Endothelial cell of umbilical vein (primary cell): Measurements from ENCODE around the gene MAP4K2. TPM values are rescaled to one million over a fixed set of nuclear protein-coding genes. Genes with fewer than 3 reads are reported as not detected.
A peak's percentile ranks its signal among the peaks of the same experiment; 100 is the strongest.

Experiments used
- BruUV-seq: library from RNA; stranded (reverse); fragments of 400-500 nt; replicated peaks from 2 replicates; lab custom pipeline; 2021; lab: Mats Ljungman, UMichigan
- CTCF ChIA-PET: fragments of 300-600, 350-600 bp; sonication (Branson Sonifier 250); formaldehyde crosslinking; loops from one replicate; lab custom pipeline; 2021; ENCODE audit warnings: antibody characterized with exemption, inconsistent platforms; lab: Charles Lee
- POLR2A ChIA-PET: fragments of 300-600, 350-600 bp; sonication (Branson Sonifier 250); formaldehyde crosslinking; loops from one replicate; lab custom pipeline; 2021; ENCODE audit warnings: antibody characterized with exemption, inconsistent platforms; lab: Charles Lee
- DNase-seq: peaks from one replicate; pipeline ENCODE4 v3.0.0-alpha.2; 2011; ENCODE audit warnings: low read depth, low spot score
- FAIRE-seq: peaks from 2 replicates; lab custom pipeline; 2011; peaks lifted over from hg19 to GRCh38; lab: Jason Lieb, UNC
- H2AFZ ChIP-seq: 2 replicates; pipeline ENCODE4 v1.6.0; 2012; ENCODE audit warnings: low read depth, low read length, control low read depth, inconsistent platforms
- H3K27ac ChIP-seq: 2 replicates; pipeline ENCODE4 v1.5.1; 2011; ENCODE audit warnings: low read depth, mild to moderate bottlenecking, control low read depth, low read length, moderate library complexity; ENCODE audit not compliant: insufficient read depth
- H3K27me3 ChIP-seq, 2 experiments: 2 replicates each; pipeline versions ENCODE4 v1.6.0 to v1.6.1; 2011; ENCODE audit warnings: low read length in 2 of 2, mixed read lengths in 1 of 2; ENCODE audit not compliant: control insufficient read depth in 2 of 2, insufficient read depth in 2 of 2
- H3K36me3 ChIP-seq, 2 experiments: 2 replicates in 1 of 2; 3 replicates in 1 of 2; pipeline ENCODE4 v1.5.1; 2011; ENCODE audit warnings: low read length in 2 of 2, mild to moderate bottlenecking in 1 of 2, moderate library complexity in 1 of 2; ENCODE audit not compliant: control insufficient read depth in 2 of 2, insufficient read depth in 2 of 2; ENCODE audit errors: extremely low read depth in 1 of 2
- H3K4me1 ChIP-seq: 3 replicates; pipeline ENCODE4 v1.5.1; 2011; ENCODE audit warnings: mild to moderate bottlenecking, low read length; ENCODE audit not compliant: control insufficient read depth, insufficient read depth; ENCODE audit errors: extremely low read depth
- H3K4me2 ChIP-seq: 2 replicates; pipeline ENCODE4 v1.6.1; 2011; ENCODE audit warnings: low read length, control low read depth, mixed read lengths; ENCODE audit not compliant: insufficient read depth
- H3K4me3 ChIP-seq, 3 experiments: fragments of 200-600 bp in 1 of 3; sonication (generic), shearing (Covaris generic) in 1 of 3; replicated peaks in 1 of 3; 2 replicates each; pipeline ENCODE4 v1.5.1; 2011 to 2016; ENCODE audit warnings: control low read depth in 3 of 3, low read length in 3 of 3, mild to moderate bottlenecking in 2 of 3, inconsistent platforms in 1 of 3, low read depth in 1 of 3, moderate library complexity in 1 of 3; ENCODE audit not compliant: insufficient read depth in 1 of 3
- H3K79me2 ChIP-seq: 2 replicates; pipeline ENCODE4 v1.6.0; 2012; ENCODE audit warnings: low read length, inconsistent platforms; ENCODE audit not compliant: control insufficient read depth, insufficient read depth
- H3K9ac ChIP-seq: replicated peaks from 2 replicates; pipeline ENCODE3; 2011; ENCODE audit warnings: low read length, control low read depth; ENCODE audit not compliant: insufficient read depth; ENCODE audit errors: extremely low read depth
- H3K9me1 ChIP-seq: replicated peaks from 3 replicates; pipeline ENCODE4 v1.6.0; 2011; ENCODE audit warnings: mild to moderate bottlenecking, low read length; ENCODE audit not compliant: control insufficient read depth, insufficient read depth; ENCODE audit errors: extremely low read depth
- H3K9me3 ChIP-seq: replicated peaks from 2 replicates; pipeline ENCODE4 v1.5.1; 2012; ENCODE audit warnings: low read length, inconsistent platforms; ENCODE audit not compliant: control insufficient read depth, insufficient read depth
- H4K20me1 ChIP-seq: replicated peaks from 2 replicates; pipeline ENCODE3; 2011; ENCODE audit warnings: mild to moderate bottlenecking, low read length; ENCODE audit not compliant: control insufficient read depth, insufficient read depth; ENCODE audit errors: extremely low read depth
- CTCF ChIP-seq, 2 donors: IDR thresholded peaks; 1 replicate in 1 of 2; 2 replicates in 1 of 2; pipeline ENCODE4 v1.5.1; 2011; ENCODE audit warnings: low read length in 2 of 2, mild to moderate bottlenecking in 2 of 2, moderate library complexity in 2 of 2, control low read depth in 1 of 2, inconsistent platforms in 1 of 2, low read depth in 1 of 2; ENCODE audit not compliant: insufficient read depth in 1 of 2; ENCODE audit errors: extremely low read depth in 1 of 2
- FOS ChIP-seq: IDR thresholded peaks from 2 replicates; pipeline ENCODE4 v1.6.1; 2011; ENCODE audit warnings: mild to moderate bottlenecking, low read length, moderate library complexity, borderline replicate concordance; ENCODE audit not compliant: insufficient read depth
- GATA2 ChIP-seq: IDR thresholded peaks from 2 replicates; pipeline ENCODE4 v1.7.0; 2011; ENCODE audit warnings: low read depth, mild to moderate bottlenecking, moderate library complexity, mixed read lengths, low read length; ENCODE audit not compliant: insufficient read length, insufficient read depth
- MYC ChIP-seq: IDR thresholded peaks from one replicate; pipeline ENCODE4 v1.6.1; 2011; ENCODE audit warnings: mild to moderate bottlenecking, low read depth, low read length
- dilution Hi-C: fragments of 300-500 bp; cut with MboI; formaldehyde crosslinking; loops from one replicate; pipeline ENCODE4 v1.15.0; 2019; ENCODE audit warnings: low sequenced_read_pairs; ENCODE audit not compliant: extremely low pct_ligation_motif_present
- intact Hi-C: fragments of 100-400 bp; cut with micrococcal nuclease; formaldehyde crosslinking; loops from one replicate; pipeline ENCODE4 v1.10.0; 2022
- polyA plus RNA-seq, 4 experiments: library from polyadenylated mRNA; depleted of rRNA in 3 of 4; stranded (reverse) in 3 of 4; unstranded in 1 of 4; fragments of >200 nt; gene quantifications; 2 replicates each; pipeline versions ENCODE4 v1.2.1 to v1.2.3, GENCODE V29; 2011 to 2012; ENCODE audit warnings: missing spikeins in 1 of 4
- total RNA-seq: library from RNA; stranded (reverse); gene quantifications from 2 replicates; pipeline ENCODE4 v1.2.3, GENCODE V29; 2021

MAP4K2 gene
- total and polyA plus RNA-seq, 2 donors (not counting 3 experiments of a cell fraction or from before 2014, with no cell fraction given) = 43.3 to 44.0 TPM

GRCh38 chr11:64767344-64768299, 35.4 kb downstream of the MAP4K2 start:
- dilution Hi-C loops (no loop called here), intact Hi-C loops (no loop called here)
- no peaks in the 10 kb centered on the region for H3K27me3 ChIP-seq
- peaks cover 13% of the 10 kb centered on the region for H4K20me1 ChIP-seq
- peaks cover 59% of the 10 kb centered on the region for H3K79me2 ChIP-seq
- TF ChIP-seq CTCF (IDR thresholded peaks at IDR 0.05; ENCODE audit: extremely low read depth in 1 of 2, insufficient read depth in 1 of 2, low read depth in 1 of 2, low read length in 2 of 2) (peak; percentile 79 to 87), MYC (no peak)
- TSS peak; percentile 3 for BruUV-seq
- no peak overlapping the region for H2AFZ ChIP-seq
- FAIRE-seq (peak; percentile 55), DNase-seq (peak; percentile 55)
- POLR2A ChIA-PET = no interaction called here
- H3K9ac ChIP-seq = no peak overlapping the region
- H3K4me3 ChIP-seq = no peak overlapping the region
- H3K4me2 ChIP-seq = no peak overlapping the region
- peak overlapping the region; percentile 10 for H3K27ac ChIP-seq
- no peaks in the 10 kb centered on the region for H3K9me3 ChIP-seq
- H3K4me1 ChIP-seq = peaks cover 31% of the 10 kb centered on the region
- no peaks in the 10 kb centered on the region for H3K9me1 ChIP-seq
- peaks cover 70 to 71% of the 10 kb centered on the region in 2 experiments for H3K36me3 ChIP-seq
- CTCF ChIA-PET = interaction anchor here (0.7 to 1.1 kb wide), 2 partner anchors 12 to 78 kb away, joined by 3 to 5 read pairs; no protein-coding TSS in a partner anchor

- H3K9me3 ChIP-seq = no peaks in the 10 kb centered on the region
- dilution Hi-C loops = no loop called here
- H3K9ac ChIP-seq = no peak overlapping the region
- peaks cover 10% of the 10 kb centered on the region for H4K20me1 ChIP-seq
- intact Hi-C loops = no loop called here
- DNase-seq = no peak
- H3K4me1 ChIP-seq = peaks cover 24% of the 10 kb centered on the region
- no TSS peak for BruUV-seq
- FAIRE-seq = no peak
- ChIA-PET CTCF (no interaction called here), POLR2A (no interaction called here)
- H3K27ac ChIP-seq = no peak overlapping the region
- TF ChIP-seq GATA2 (no peak), CTCF (IDR thresholded peaks at IDR 0.05; ENCODE audit: extremely low read depth in 1 of 2, insufficient read depth in 1 of 2, low read depth in 1 of 2, low read length in 2 of 2) (no peak), FOS (no peak)
- no peak overlapping the region for H3K4me3 ChIP-seq
- peaks cover 52% of the 10 kb centered on the region for H3K79me2 ChIP-seq
- no peaks in the 10 kb centered on the region for H3K27me3 ChIP-seq
- no peaks in the 10 kb centered on the region for H3K9me1 ChIP-seq
- peaks cover 71 to 75% of the 10 kb centered on the region in 2 experiments for H3K36me3 ChIP-seq
- no peak overlapping the region for H3K4me2 ChIP-seq
- H2AFZ ChIP-seq = no peak overlapping the region
These were observed 36.1 kb downstream of the MAP4K2 start for GRCh38 chr11:64766881-64767280.
